Cerebellar cortex (tissue), 1 donor: ENCODE results near the gene RICTOR.

Experiments
- DNase-seq: peaks from one replicate; pipeline ENCODE4 v3.0.0-alpha.2; 2015; ENCODE audit warnings: low spot score

Gene RICTOR

GRCh38 chr5:38932854-38933408, 141.3 kb downstream of the RICTOR start:
- DNase-seq = no peak

DNA sequence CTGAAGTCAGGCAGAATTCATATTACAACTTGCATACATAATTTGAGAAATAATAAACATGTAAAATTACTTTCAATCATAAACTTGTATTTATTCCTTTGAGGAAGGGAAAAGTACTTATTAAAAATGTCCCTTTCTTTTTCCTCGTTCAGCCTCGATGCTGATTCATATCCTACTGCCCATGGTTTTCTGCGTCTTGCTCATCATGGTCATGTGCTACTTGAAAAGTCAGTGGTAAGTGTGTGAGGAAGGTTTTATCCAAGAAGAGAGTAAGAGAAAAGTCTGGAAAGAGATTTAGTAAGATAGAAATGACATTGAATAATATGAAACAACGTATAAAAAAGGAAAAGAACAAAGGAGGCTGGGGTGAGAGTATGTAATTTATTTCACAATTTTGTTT, 142.5 kb downstream of the RICTOR start:
- no peak for DNase-seq

GRCh38 chr5:38929838-38930237, 144.4 kb downstream of the RICTOR start:
- no peak for DNase-seq

DNA sequence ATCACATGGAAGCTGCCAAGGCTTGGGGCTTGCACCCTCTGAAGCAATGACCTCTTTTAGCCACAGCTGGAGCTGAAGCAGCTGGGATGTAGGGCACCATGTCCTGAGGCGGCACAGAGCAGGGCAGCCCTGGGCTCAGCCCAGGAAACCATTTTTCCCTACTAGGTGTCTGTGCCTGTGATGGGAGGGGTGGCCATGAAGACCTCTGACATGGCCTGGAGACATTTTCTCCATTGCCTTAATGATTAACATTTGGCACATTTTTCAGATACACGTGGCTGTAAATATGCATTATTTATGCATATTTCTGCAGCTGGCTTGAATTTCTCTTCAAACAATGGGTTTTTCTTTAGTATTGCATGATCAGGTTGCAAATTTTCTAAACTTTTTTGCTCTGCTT, 146.7 kb downstream of the RICTOR start:
- DNase-seq = no peak

- no peak for DNase-seq
Observed at GRCh38 chr5:38926121-38926520, 148.1 kb downstream of the RICTOR start.

- DNase-seq = no peak
Observed at GRCh38 chr5:38925154-38925925, 148.9 kb downstream of the RICTOR start.

DNA sequence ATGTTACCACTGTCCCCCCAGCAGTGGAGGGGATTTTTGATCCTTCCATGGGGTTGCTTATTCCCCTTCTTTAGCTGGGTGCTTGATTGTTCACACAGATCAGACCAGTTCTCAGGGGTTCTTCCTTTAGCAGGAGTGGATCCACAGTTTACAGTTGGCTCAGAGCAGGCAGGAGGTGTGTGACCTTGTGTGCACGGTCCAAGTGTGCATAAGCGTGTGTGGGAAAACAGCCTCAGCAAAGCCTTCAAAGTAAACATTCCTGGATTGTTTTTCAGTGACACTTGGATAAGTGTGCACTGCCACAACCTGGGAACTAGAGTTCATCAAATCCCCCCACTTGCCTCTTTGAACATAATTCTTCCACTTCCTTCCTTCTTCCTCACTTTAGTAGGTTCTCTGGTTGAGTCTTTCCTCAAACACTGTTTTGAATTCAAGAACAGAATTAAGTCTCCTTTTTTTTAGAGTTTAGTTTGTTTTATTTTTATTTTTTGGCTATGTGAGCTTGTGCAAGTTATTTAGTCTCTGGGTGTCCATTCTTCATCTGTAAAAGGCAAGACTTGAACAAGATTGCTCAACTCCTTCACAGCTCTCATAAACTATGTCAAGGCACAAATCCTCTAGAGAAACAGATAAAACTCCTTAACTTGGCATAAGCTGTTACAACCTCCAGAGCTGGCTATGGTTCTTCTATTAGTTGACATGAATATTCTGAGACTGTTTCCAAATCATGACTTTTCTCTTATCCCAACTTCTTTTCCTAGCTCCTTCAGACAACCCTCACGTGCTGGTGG, 150.3 kb downstream of the RICTOR start:
- no peak for DNase-seq

DNA sequence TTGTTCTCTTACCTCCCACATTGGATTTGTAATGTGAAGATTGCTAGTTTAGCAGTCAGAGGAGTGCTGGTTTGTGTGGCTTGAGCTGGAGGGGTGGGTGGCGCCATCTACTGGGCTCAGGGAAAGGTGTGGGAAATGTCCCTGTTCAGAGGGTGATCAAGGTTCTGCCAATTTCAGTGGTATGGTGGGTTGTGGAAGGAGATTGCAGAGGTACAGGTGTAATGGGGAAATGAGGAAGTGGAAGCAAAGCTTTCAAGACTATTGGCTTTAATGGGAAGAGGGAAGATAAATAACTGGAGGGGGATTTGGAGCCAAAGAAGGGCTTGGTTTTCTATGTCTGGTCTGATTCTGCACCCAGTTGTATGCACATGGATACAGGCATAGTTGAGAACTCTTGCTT, 152.0 kb downstream of the RICTOR start:
- peak; percentile 29 for DNase-seq

DNA sequence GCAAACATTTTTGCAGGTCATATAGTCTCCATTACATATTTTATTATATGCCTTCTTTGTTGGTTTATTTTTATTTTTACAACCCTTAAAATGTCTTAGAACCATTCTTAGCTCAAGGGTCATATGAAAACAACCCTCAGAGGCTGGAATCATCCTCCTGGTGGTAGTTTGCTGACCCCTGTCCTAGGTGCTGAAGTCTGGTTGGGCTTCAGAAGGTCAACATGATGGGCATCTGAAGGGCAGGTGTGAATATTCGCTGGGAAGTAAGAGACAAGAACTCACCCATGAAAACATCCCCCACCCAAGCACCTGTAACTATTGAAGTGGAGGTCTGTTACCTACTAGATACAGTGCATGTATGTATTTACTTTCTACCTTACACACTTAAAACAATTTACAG, 153.0 kb downstream of the RICTOR start:
- no peak for DNase-seq

DNA sequence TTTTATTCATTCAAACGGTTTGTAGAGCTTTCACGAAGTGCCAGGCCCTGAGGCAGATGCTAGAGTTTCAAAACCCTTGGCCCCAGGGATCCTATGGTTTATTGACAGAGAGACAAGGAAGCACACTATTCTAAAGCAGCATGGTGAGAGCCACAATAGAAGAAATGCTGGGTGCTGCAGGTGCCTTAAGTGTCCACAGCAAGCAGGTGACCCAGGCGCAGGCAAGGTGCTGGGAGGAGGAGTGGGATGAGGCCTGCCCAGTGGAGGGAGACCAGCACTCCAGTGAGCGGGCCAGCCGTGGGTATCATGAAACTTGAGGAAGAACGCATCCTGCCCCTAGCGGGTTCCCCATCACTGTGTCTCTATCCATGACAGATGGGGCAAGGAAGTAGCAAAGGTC, 157.4 kb downstream of the RICTOR start:
- no peak for DNase-seq

DNA sequence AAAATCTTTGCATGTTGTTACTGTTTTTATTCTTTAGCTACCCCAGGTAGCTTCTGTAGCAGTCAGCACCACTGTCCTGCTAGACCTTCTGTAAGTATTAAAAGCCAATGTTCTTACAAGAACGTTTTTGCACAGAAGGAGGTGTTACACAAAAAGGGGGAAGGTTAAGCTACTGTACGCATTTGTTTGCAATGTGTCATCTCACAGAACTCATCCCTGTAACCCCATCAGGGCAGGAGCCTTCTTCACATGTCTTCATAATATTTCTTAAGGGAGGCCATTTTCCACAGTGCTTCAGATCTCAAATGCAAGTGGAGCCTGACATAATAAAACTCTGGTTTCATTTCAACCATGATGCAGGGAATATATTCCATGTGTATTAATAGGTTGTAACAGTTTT, 160.5 kb downstream of the RICTOR start:
- DNase-seq = no peak

GRCh38 chr5:38911933-38912332, 162.3 kb downstream of the RICTOR start:
- no peak for DNase-seq

DNA sequence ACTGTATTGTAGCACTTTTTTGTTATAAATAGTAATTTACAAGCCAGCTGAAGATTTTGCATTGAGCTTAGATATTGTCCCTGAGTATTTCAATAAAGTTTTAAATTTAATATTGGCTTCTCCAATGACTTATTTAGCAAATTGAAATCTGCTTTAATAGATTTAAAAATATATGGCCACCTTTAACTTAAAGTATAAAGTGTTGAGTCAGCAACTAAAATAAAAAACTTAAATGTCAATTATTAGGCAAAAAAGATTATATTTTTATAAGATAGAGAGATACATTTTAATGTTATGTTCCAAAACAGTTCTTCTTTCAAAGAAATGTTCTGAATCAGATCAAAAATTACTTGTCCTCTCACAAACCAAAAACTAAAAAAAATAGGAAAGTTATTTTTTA, 167.7 kb downstream of the RICTOR start:
- DNase-seq = no peak

DNA sequence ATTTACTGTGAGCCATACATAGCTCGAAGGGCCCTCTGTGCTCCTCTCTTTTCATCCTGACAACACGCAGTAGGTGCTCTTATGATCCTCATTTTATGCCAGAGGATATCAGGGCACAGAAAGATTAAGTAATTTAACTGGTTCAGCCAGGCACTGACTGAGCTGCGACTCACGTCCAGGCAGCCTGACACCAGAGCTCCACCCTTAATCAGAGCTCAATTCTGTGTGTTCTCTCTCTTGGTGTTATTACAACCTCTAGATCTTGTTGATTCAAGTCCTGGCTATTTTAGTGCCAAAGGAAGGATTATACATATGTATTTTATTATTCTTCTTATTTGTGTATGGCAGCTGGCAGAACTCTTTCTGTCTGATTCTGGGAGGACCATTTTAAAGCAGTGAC, 168.7 kb downstream of the RICTOR start:
- DNase-seq = no peak

- DNase-seq = no peak
Observed at GRCh38 chr5:38899936-38900335, 174.3 kb downstream of the RICTOR start.

DNA sequence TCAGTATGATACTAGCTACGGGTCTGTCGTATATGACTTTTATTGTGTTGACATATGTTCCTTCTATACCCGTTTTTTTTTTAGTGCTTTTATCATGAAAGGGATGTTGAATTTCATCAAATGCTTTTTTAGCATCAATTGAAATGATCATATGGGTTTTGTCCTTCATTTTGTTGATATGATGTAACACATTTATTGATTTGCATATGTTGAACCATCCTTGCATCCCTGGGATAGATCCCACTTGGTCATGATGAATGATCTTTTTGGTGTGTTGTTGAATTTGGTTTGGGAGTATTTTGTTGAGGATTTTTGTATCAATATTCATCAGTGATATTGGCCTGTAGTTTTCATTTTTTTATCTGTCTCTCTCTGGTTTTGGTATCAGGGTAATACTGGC, 177.4 kb downstream of the RICTOR start:
- DNase-seq = no peak

DNA sequence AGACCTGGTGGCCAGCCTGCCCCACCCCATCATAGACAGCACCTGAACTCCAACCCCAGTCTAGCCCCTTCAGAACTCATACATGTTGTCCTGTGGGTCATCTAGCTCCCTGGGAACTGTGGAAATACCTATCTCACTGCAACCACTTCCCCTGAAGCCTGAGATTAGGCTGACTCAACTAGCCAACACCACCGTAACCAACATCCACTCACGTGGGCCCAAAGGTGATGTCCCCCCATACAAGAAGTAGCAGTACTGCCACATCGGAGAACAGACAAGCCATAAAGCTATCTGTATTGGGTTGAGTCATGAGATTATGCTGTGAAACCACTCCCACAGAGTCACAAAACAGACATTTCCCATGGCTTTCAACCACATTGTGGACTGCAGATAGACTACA, 181.8 kb downstream of the RICTOR start:
- no peak for DNase-seq

- DNase-seq = no peak
Observed at GRCh38 chr5:38891563-38891962, 182.6 kb downstream of the RICTOR start.

DNA sequence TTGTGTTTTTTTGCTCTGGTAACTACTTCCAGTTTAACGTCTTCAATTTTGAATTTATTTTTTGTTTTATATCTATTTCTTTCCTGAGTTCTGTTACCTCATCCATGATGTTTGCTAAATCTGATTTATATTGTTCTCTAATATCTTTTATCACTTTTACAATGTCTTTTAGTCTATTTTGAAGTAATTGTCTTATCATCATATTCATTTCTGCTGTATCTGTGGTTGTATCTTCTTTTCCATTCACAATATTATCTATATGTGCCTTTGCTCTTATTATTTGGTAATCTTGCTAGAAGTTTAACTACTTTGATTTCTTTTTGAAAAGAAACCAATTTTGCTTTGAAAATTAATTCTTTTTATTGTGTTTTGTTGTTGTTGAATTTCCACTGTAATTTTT, 184.8 kb downstream of the RICTOR start:
- DNase-seq = no peak

- DNase-seq = no peak
Observed at GRCh38 chr5:38888041-38888440, 186.2 kb downstream of the RICTOR start.
